A673 (cell line): Measurements from ENCODE around the gene PIAS4.

Experiments used
- EZH2 ChIP-seq: fragments of 200-600 bp; sonication (generic); IDR thresholded peaks from 2 replicates; pipeline ENCODE4 v1.6.1; 2017; ENCODE audit warnings: borderline replicate concordance, low read depth, mild to moderate bottlenecking, mixed read lengths, antibody characterized with exemption, low read length; ENCODE audit not compliant: poor library complexity, severe bottlenecking
- TF ChIP-seq, protein P1 (sequence below): fragments of 300-800, 200-600 bp; sonication (generic); conservative IDR thresholded peaks from 2 replicates; pipeline ENCODE4 v1.5.1; 2017; ENCODE audit warnings: low read depth, mild to moderate bottlenecking, antibody characterized with exemption, low read length, moderate library complexity, mixed read lengths

DNA sequence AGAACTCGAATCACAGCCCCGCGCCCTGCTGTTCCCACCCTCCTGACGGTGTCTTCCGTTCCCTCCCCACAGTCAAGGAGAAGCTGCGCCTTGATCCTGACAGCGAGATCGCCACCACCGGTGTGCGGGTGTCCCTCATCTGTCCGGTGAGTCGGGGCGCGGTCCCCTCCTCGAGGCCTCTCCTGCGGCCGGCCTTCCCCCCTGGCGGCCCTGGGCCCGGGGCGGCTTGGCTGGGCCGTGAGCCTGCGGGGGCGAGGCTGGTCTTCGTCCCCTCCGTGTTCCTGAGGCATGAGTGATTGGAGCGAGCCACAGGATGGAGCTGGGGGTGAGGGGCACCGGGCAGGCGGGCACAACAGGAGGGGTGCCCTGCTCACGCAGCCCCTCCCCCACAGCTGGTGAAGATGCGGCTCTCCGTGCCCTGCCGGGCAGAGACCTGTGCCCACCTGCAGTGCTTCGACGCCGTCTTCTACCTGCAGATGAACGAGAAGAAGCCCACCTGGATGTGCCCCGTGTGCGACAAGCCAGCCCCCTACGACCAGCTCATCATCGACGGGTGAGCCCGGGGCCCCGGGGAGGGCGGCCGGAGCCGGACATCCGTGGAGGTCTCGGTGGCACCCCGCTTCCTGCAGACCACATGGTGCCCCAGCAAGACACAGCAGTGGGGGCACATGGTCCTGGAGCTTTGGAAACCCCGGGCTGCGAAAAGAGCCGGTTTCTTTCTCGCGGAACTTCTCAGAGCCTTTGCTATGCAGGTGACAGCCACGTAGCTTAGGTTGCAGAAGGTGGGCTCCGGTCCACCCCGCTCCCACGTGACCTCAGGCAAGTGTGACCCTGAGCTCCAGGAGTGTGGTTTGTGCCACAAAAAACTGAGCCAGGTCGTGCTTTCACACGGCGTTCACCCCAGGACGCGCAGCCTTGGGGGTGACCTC is 25.8 kb downstream of the PIAS4 start:
- TF ChIP-seq, protein P1, sequence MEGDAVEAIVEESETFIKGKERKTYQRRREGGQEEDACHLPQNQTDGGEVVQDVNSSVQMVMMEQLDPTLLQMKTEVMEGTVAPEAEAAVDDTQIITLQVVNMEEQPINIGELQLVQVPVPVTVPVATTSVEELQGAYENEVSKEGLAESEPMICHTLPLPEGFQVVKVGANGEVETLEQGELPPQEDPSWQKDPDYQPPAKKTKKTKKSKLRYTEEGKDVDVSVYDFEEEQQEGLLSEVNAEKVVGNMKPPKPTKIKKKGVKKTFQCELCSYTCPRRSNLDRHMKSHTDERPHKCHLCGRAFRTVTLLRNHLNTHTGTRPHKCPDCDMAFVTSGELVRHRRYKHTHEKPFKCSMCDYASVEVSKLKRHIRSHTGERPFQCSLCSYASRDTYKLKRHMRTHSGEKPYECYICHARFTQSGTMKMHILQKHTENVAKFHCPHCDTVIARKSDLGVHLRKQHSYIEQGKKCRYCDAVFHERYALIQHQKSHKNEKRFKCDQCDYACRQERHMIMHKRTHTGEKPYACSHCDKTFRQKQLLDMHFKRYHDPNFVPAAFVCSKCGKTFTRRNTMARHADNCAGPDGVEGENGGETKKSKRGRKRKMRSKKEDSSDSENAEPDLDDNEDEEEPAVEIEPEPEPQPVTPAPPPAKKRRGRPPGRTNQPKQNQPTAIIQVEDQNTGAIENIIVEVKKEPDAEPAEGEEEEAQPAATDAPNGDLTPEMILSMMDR, result no peak
- no peak for TF ChIP-seq EZH2
